GM08714 (cell line): Measurements from ENCODE around the gene CROT.

Source experiments
- H3K4me3 ChIP-seq: fragments of 200-500 bp; sonication (Bioruptor generic); 2 replicates; pipeline ENCODE4 v1.5.1; 2014; ENCODE audit warnings: mild to moderate bottlenecking, low read length, inconsistent platforms
- ZNF274 ChIP-seq: IDR thresholded peaks from 2 replicates; pipeline ENCODE4 v1.6.1; 2012; ENCODE audit warnings: mild to moderate bottlenecking, low read depth, low read length

Gene CROT

GRCh38 chr7:87416682-87417587 lies 71.5 kb downstream of the CROT start:
- TF ChIP-seq ZNF274: no peak
- H3K4me3 ChIP-seq: no peak overlapping the region

- no peak overlapping the region for H3K4me3 ChIP-seq
- no peak for TF ChIP-seq ZNF274
Measured at GRCh38 chr7:87420173-87420572, 74.7 kb downstream of the CROT start.

GRCh38 chr7:87424075-87424474 lies 78.6 kb downstream of the CROT start:
- no peak for TF ChIP-seq ZNF274
- H3K4me3 ChIP-seq: no peak overlapping the region

GRCh38 chr7:87426160-87426559 lies 80.7 kb downstream of the CROT start:
- TF ChIP-seq ZNF274: no peak
- H3K4me3 ChIP-seq: no peak overlapping the region; the same call in 1 of the 2 replicates

GRCh38 chr7:87427288-87427687 lies 81.8 kb downstream of the CROT start:
- no peak for TF ChIP-seq ZNF274
- no peak overlapping the region for H3K4me3 ChIP-seq

- no peak for TF ChIP-seq ZNF274
- H3K4me3 ChIP-seq: no peak overlapping the region
Measured at GRCh38 chr7:87432536-87432935, 87.1 kb downstream of the CROT start.

- H3K4me3 ChIP-seq: no peak overlapping the region
- TF ChIP-seq ZNF274: no peak
Measured at GRCh38 chr7:87435546-87435945, 90.1 kb downstream of the CROT start.

- TF ChIP-seq ZNF274: no peak
Measured at GRCh38 chr7:87445897-87446296, 100.4 kb downstream of the CROT start.

GRCh38 chr7:87447116-87447635 lies 101.7 kb downstream of the CROT start:
- TF ChIP-seq ZNF274: no peak

More at GRCh38 chr7:87445897-87446296, 100.4 kb downstream of the CROT start:
- no peak overlapping the region for H3K4me3 ChIP-seq

GRCh38 chr7:87448388-87448787 lies 102.9 kb downstream of the CROT start:
- no peak for TF ChIP-seq ZNF274
- H3K4me3 ChIP-seq: no peak overlapping the region

More at GRCh38 chr7:87447116-87447635, 101.7 kb downstream of the CROT start:
- H3K4me3 ChIP-seq: no peak overlapping the region
